K562 (cell line): ENCODE results near the gene BANK1. TPM values are rescaled to one million over a fixed set of nuclear protein-coding genes. Genes with fewer than 3 reads are reported as not detected.

ENCODE experiments used
- ATAC-seq: fragments of 200-7000 bp; cut with Tn5 transposase; 3 replicates; pipeline ENCODE4 v1.9.1; 2020; ENCODE audit warnings: moderate library complexity
- BruUV-seq: library from RNA; stranded (reverse); fragments of 400-500 nt; replicated peaks from 2 replicates; lab custom pipeline; 2021; lab: Mats Ljungman, UMichigan
- CTCF ChIA-PET: fragments of 300-600 bp; formaldehyde crosslinking; extraction: SDS; loops from one replicate; lab custom pipeline; 2021; ENCODE audit warnings: low intra/inter-chr PET ratio; lab: Yijun Ruan, JAX
- POLR2A ChIA-PET: fragments of 300-600, 350-650 bp; sonication (Branson Sonifier 250); formaldehyde crosslinking; extraction: SDS; loops from one replicate; lab custom pipeline; 2021; ENCODE audit warnings: antibody characterized with exemption, inconsistent platforms; lab: Yijun Ruan, JAX
- DNase-seq, 4 experiments: peaks; one replicate each; pipeline versions ENCODE4 v3.0.0 to v3.0.0-alpha.2; 2011 to 2018; ENCODE audit warnings: low spot score in 3 of 4, mixed read lengths in 3 of 4; ENCODE audit errors: extremely low read depth in 1 of 4
- FAIRE-seq: peaks from 2 replicates; lab custom pipeline; 2011; peaks lifted over from hg19 to GRCh38; lab: Jason Lieb, UNC
- H2AFZ ChIP-seq: 2 replicates; pipeline ENCODE4 v1.6.0; 2011; ENCODE audit warnings: low read depth, low read length, control low read depth, inconsistent platforms
- H3K27ac ChIP-seq: fragments of 200-600 bp; 3 replicates; pipeline ENCODE4 v1.8.0; 2011; ENCODE audit warnings: low read depth, mild to moderate bottlenecking, control low read depth, inconsistent platforms, low read length, moderate library complexity, mixed read lengths; ENCODE audit errors: extremely low read depth
- H3K27me3 ChIP-seq, 2 experiments: fragments of 300-600 bp in 1 of 2; 2 replicates in 1 of 2; 3 replicates in 1 of 2; pipeline versions ENCODE4 v1.6.0 to v1.8.0; 2011; ENCODE audit warnings: inconsistent platforms in 2 of 2, low read length in 2 of 2, mild to moderate bottlenecking in 1 of 2, mixed read lengths in 1 of 2, moderate library complexity in 1 of 2; ENCODE audit not compliant: control insufficient read depth in 2 of 2, insufficient read depth in 2 of 2
- H3K36me3 ChIP-seq: fragments of 300-600 bp; 3 replicates; pipeline ENCODE4 v1.8.0; 2011; ENCODE audit warnings: mild to moderate bottlenecking, low read length, inconsistent platforms; ENCODE audit not compliant: control insufficient read depth, insufficient read depth
- H3K4me1 ChIP-seq, 2 experiments: fragments of 200-600 bp in 1 of 2; replicated peaks in 1 of 2; 2 replicates in 1 of 2; 3 replicates in 1 of 2; pipeline versions ENCODE4 v1.5.1 to v1.8.0; 2011; ENCODE audit warnings: inconsistent platforms in 2 of 2, low read length in 2 of 2, mild to moderate bottlenecking in 1 of 2, mixed read lengths in 1 of 2, moderate library complexity in 1 of 2; ENCODE audit not compliant: control insufficient read depth in 2 of 2, insufficient read depth in 2 of 2
- H3K4me2 ChIP-seq: 2 replicates; pipeline ENCODE4 v1.6.1; 2011; ENCODE audit warnings: low read length, control low read depth, inconsistent platforms, mixed read lengths; ENCODE audit not compliant: insufficient read depth
- H3K4me3 ChIP-seq: fragments of 200-600 bp; sonication (generic), shearing (Covaris generic); 2 replicates; pipeline ENCODE4 v1.5.1; 2016; ENCODE audit warnings: control low read depth, inconsistent platforms
- H3K79me2 ChIP-seq: fragments of 200-600 bp; 3 replicates; pipeline ENCODE4 v1.8.0; 2011; ENCODE audit warnings: low read length, inconsistent platforms; ENCODE audit not compliant: control insufficient read depth, insufficient read depth
- H3K9ac ChIP-seq, 2 experiments: 2 replicates each; pipeline versions ENCODE4 v1.6.0 to v1.6.1; 2011; ENCODE audit warnings: low read depth in 2 of 2, low read length in 2 of 2, control low read depth in 1 of 2, inconsistent platforms in 1 of 2, mild to moderate bottlenecking in 1 of 2, mixed read lengths in 1 of 2; ENCODE audit not compliant: insufficient read depth in 1 of 2
- H3K9me1 ChIP-seq: one replicate; pipeline ENCODE4 v1.6.0; 2011; ENCODE audit warnings: inconsistent platforms, mild to moderate bottlenecking, low read length, moderate library complexity; ENCODE audit not compliant: control insufficient read depth, insufficient read depth
- H3K9me3 ChIP-seq: replicated peaks from 2 replicates; pipeline ENCODE4 v1.5.1; 2011; ENCODE audit warnings: low read depth, low read length, inconsistent platforms; ENCODE audit not compliant: control insufficient read depth, insufficient read depth
- H4K20me1 ChIP-seq: replicated peaks from 2 replicates; pipeline ENCODE4 v1.6.1; 2011; ENCODE audit warnings: low read length, inconsistent platforms, mixed read lengths; ENCODE audit not compliant: control insufficient read depth, insufficient read depth
- CEBPB ChIP-seq: fragments of 450-650 bp; IDR thresholded peaks from 2 replicates; pipeline ENCODE4 v1.6.1; 2016; ENCODE audit warnings: missing genetic modification characterization, missing compliant biosample characterization
- ERF ChIP-seq: fragments of 450-650 bp; formaldehyde crosslinking; IDR thresholded peaks from 2 replicates; pipeline ENCODE4 v1.4.0; 2020; ENCODE audit warnings: mild to moderate bottlenecking, mixed read lengths
- HDAC2 ChIP-seq: fragments of 450-650 bp; IDR thresholded peaks from 2 replicates; pipeline ENCODE4 v1.6.1; 2016; ENCODE audit warnings: mild to moderate bottlenecking
- KLF10 ChIP-seq: fragments of 250-450 bp; sonication (Bioruptor Pico); IDR thresholded peaks from 2 replicates; pipeline ENCODE4 v1.6.1; 2021; ENCODE audit warnings: matching md5 sums
- LARP7 ChIP-seq: fragments of 450-650 bp; IDR thresholded peaks from 2 replicates; pipeline ENCODE4 v1.6.1; 2016
- LCOR ChIP-seq: sonication (generic); formaldehyde crosslinking; IDR thresholded peaks from 2 replicates; pipeline ENCODE4 v1.8.0; 2022; ENCODE audit warnings: mild to moderate bottlenecking, missing genetic modification reagents
- MTA2 ChIP-seq: fragments of 450-650 bp; IDR thresholded peaks from 2 replicates; pipeline ENCODE4 v1.6.1; 2016; ENCODE audit warnings: low read depth
- POLR3A ChIP-seq: IDR thresholded peaks from 2 replicates; pipeline ENCODE4 v1.6.1; 2011; ENCODE audit warnings: borderline replicate concordance, mild to moderate bottlenecking, moderate library complexity; ENCODE audit not compliant: insufficient read length, insufficient read depth; ENCODE audit errors: extremely low read depth
- RERE ChIP-seq: sonication (generic); formaldehyde crosslinking; IDR thresholded peaks from 2 replicates; pipeline ENCODE4 v1.8.0; 2023; ENCODE audit warnings: missing genetic modification reagents, mild to moderate bottlenecking, borderline replicate concordance
- RFX1 ChIP-seq: fragments of 450-650 bp; IDR thresholded peaks from 2 replicates; pipeline ENCODE4 v1.6.1; 2016; ENCODE audit warnings: mild to moderate bottlenecking, moderate library complexity
- SRSF3 ChIP-seq: fragments of 200-400 bp; formaldehyde crosslinking; IDR thresholded peaks from 2 replicates; pipeline ENCODE4 v1.6.1; 2016; ENCODE audit warnings: mild to moderate bottlenecking, low read length, moderate library complexity; ENCODE audit not compliant: insufficient read depth
- STAT5A ChIP-seq: IDR thresholded peaks from 2 replicates; pipeline ENCODE4 v1.6.1; 2012; ENCODE audit warnings: low read length, inconsistent platforms, borderline replicate concordance
- TAF7 ChIP-seq: fragments of 450-650 bp; IDR thresholded peaks from 2 replicates; pipeline ENCODE4 v1.6.1; 2016; ENCODE audit warnings: missing genetic modification characterization, missing compliant biosample characterization
- ZBTB1 ChIP-seq: sonication (generic); formaldehyde crosslinking; IDR thresholded peaks from 2 replicates; pipeline ENCODE4 v1.8.1; 2023; ENCODE audit warnings: missing genetic modification reagents, low read depth, mild to moderate bottlenecking, borderline replicate concordance
- ZC3H8 ChIP-seq: fragments of 450-650 bp; IDR thresholded peaks from 2 replicates; pipeline ENCODE4 v1.6.1; 2017
- ZHX1 ChIP-seq: fragments of 150-350 bp; conservative IDR thresholded peaks from 2 replicates; pipeline ENCODE4 v1.6.1; 2014; ENCODE audit warnings: low read length
- ZNF140 ChIP-seq: fragments of 250-450 bp; sonication (Bioruptor Pico); IDR thresholded peaks from 2 replicates; pipeline ENCODE4 v1.8.0; 2021; ENCODE audit warnings: moderate library complexity, mild to moderate bottlenecking, inconsistent platforms
- in situ Hi-C: fragments of 300-500 bp; cut with MboI; formaldehyde crosslinking; loops from 4 replicates; pipeline ENCODE4 v1.15.0; 2018; ENCODE audit warnings: inconsistent platforms, mixed read lengths
- intact Hi-C: fragments of 100-400 bp; cut with micrococcal nuclease; formaldehyde crosslinking; loops from 2 replicates; pipeline ENCODE4 v1.14.2; 2022
- polyA plus RNA-seq, 8 experiments: library from polyadenylated mRNA; depleted of rRNA in 4 of 8; stranded (reverse) in 5 of 8; unstranded in 3 of 8; fragments of >200 nt; fragmentation: Nextera tagmentation in 2 of 8; fragmentation: Illumina TruSeq in 1 of 8; extraction: Ambion mirVana in 2 of 8; extraction: Trizol in 1 of 8; gene quantifications; 2 replicates each; pipeline versions ENCODE4 v1.2.1 to v1.2.3, GENCODE V29; 2011 to 2014; ENCODE audit warnings: inconsistent platforms in 1 of 8, missing spikeins in 1 of 8
- total RNA-seq, 7 experiments: library from RNA; depleted of rRNA in 6 of 7; stranded (reverse); fragments of >200 nt in 6 of 7; fragmentation: Illumina TruSeq in 2 of 7; extraction: Trizol in 2 of 7; gene quantifications; 2 replicates each; pipeline versions ENCODE4 v1.2.1 to v1.2.3, GENCODE V29; 2011 to 2021; ENCODE audit warnings: low replicate concordance in 1 of 7

BANK1 gene
- total and polyA plus RNA-seq, 9 of the 15 experiments (the other 6 are each of a cell fraction or from before 2014, with no cell fraction given): not detected

- Histone ChIP-seq H4K20me1 (no peaks in the 10 kb centered on the region), H3K4me3 (no peak overlapping the region), H3K36me3 (no peaks in the 10 kb centered on the region), H3K27ac (no peak overlapping the region), H3K4me1 (no peaks in the 10 kb centered on the region), H2AFZ (no peak overlapping the region), H3K4me2 (no peak overlapping the region), H3K9me3 (no peaks in the 10 kb centered on the region), H3K79me2 (no peaks in the 10 kb centered on the region), H3K9me1 (no peaks in the 10 kb centered on the region), H3K9ac (no peak overlapping the region), H3K27me3 (no peaks in the 10 kb centered on the region)
- no peak for ATAC-seq
- DNase-seq: no peak
- in situ Hi-C loops: no loop called here
- no peak for FAIRE-seq
- CTCF ChIA-PET: no interaction called here
- POLR2A ChIA-PET: no interaction called here
- no TSS peak for BruUV-seq
- intact Hi-C loops: no loop called here
- TF ChIP-seq ERF (no peak), HDAC2 (no peak), STAT5A (no peak), CEBPB (tag) (no peak), RFX1 (no peak), KLF10 (no peak), SRSF3 (no peak), RERE (CRISPR knock-in tag) (no peak), POLR3A (no peak), TAF7 (tag) (no peak), ZBTB1 (CRISPR knock-in tag) (no peak), LARP7 (no peak), ZHX1 (no peak), LCOR (no peak), ZNF140 (CRISPR knock-in tag) (no peak), ZC3H8 (no peak), MTA2 (no peak)
Observed at GRCh38 chr4:101824500-101824899, 34.0 kb downstream of the BANK1 start.
